ENCODE results near the gene LAMP5.

The LAMP5 gene

GRCh38 chr20:9501473-9501872 lies 12.9 kb upstream of the LAMP5 start:
- DNase-seq = no peak

- peak; percentile 53 for DNase-seq
These were observed 10.7 kb upstream of the LAMP5 start for GRCh38 chr20:9503526-9504245.

GRCh38 chr20:9506280-9506821 lies 8.0 kb upstream of the LAMP5 start:
- no peak for DNase-seq

- no peak for DNase-seq
These were observed 7.4 kb upstream of the LAMP5 start for GRCh38 chr20:9506964-9507369.

GRCh38 chr20:9507544-9508239 lies 6.7 kb upstream of the LAMP5 start:
- no peak for DNase-seq

GRCh38 chr20:9508240-9508661 lies 6.1 kb upstream of the LAMP5 start:
- no peak for DNase-seq

GRCh38 chr20:9508696-9509178 lies 5.7 kb upstream of the LAMP5 start:
- DNase-seq = no peak

- DNase-seq = no peak
These were observed 5.1 kb upstream of the LAMP5 start for GRCh38 chr20:9509246-9509645.

GRCh38 chr20:9510911-9511310 lies 3.5 kb upstream of the LAMP5 start:
- no peak for DNase-seq

GRCh38 chr20:9514072-9514460 lies 324 bp upstream of the LAMP5 start:
- no peak for DNase-seq

GRCh38 chr20:9515214-9515585 lies 810 bp downstream of the LAMP5 start:
- DNase-seq = no peak

GRCh38 chr20:9515741-9516233 lies 1.4 kb downstream of the LAMP5 start:
- DNase-seq = peak; percentile 51

- DNase-seq = no peak
These were observed 2.0 kb downstream of the LAMP5 start for GRCh38 chr20:9516234-9516871.

GRCh38 chr20:9517297-9518162 lies 3.1 kb downstream of the LAMP5 start:
- no peak for DNase-seq

- DNase-seq = no peak
These were observed 4.3 kb downstream of the LAMP5 start for GRCh38 chr20:9518576-9519175.

- no peak for DNase-seq
These were observed 5.7 kb downstream of the LAMP5 start for GRCh38 chr20:9520086-9520485.

- DNase-seq = no peak
These were observed 9.2 kb downstream of the LAMP5 start for GRCh38 chr20:9523636-9524035.

GRCh38 chr20:9531581-9531980 lies 17.2 kb downstream of the LAMP5 start:
- DNase-seq = no peak

- no peak for DNase-seq
These were observed 17.9 kb downstream of the LAMP5 start for GRCh38 chr20:9532069-9532838.

- DNase-seq = no peak
These were observed 19.6 kb downstream of the LAMP5 start for GRCh38 chr20:9534025-9534424.

GRCh38 chr20:9535449-9535848 lies 21.1 kb downstream of the LAMP5 start:
- no peak for DNase-seq

Data from right forelimb (tissue), 1 donor.